NT2/D1 (cell line): ENCODE results near the gene FBLN5.

Source experiments
- DNase-seq: peaks from one replicate; pipeline ENCODE4 v3.0.0-alpha.2; 2011; ENCODE audit warnings: low read depth, low spot score
- H3K27me3 ChIP-seq: 2 replicates; pipeline ENCODE4 v1.6.0; 2011; ENCODE audit warnings: mild to moderate bottlenecking; ENCODE audit not compliant: insufficient read length, insufficient read depth
- H3K36me3 ChIP-seq: 2 replicates; pipeline ENCODE4 v1.6.1; 2011; ENCODE audit warnings: mild to moderate bottlenecking, low read length, mixed read lengths; ENCODE audit not compliant: insufficient read depth, insufficient read length
- H3K4me1 ChIP-seq: 2 replicates; pipeline ENCODE4 v1.5.1; 2011; ENCODE audit not compliant: insufficient read depth, insufficient read length
- H3K4me3 ChIP-seq: 2 replicates; pipeline ENCODE4 v1.5.1; 2011; ENCODE audit warnings: low read depth; ENCODE audit not compliant: insufficient read length
- H3K9ac ChIP-seq: 2 replicates; pipeline ENCODE4 v1.6.0; 2011; ENCODE audit warnings: low read depth; ENCODE audit not compliant: insufficient read length
- H3K9me3 ChIP-seq: 2 replicates; pipeline ENCODE4 v1.5.1; 2011; ENCODE audit warnings: mild to moderate bottlenecking, low read length; ENCODE audit not compliant: insufficient read depth
- SUZ12 ChIP-seq: IDR thresholded peaks from 2 replicates; pipeline ENCODE4 v1.6.1; 2011; ENCODE audit not compliant: insufficient read length, insufficient read depth; ENCODE audit errors: extremely low read depth
- YY1 ChIP-seq: IDR thresholded peaks from 2 replicates; pipeline ENCODE4 v1.6.1; 2011; ENCODE audit not compliant: insufficient read length, insufficient read depth
- ZNF274 ChIP-seq: IDR thresholded peaks from 2 replicates; pipeline ENCODE4 v1.6.1; 2011; ENCODE audit warnings: mild to moderate bottlenecking, low read depth, low read length

Gene FBLN5

GRCh38 chr14:91897106-91897701 lies 50.3 kb downstream of the FBLN5 start:
- no peak for TF ChIP-seq ZNF274
- no peak for TF ChIP-seq SUZ12
- no peak for TF ChIP-seq YY1
- H3K4me3 ChIP-seq: no peak overlapping the region
- no peaks in the 10 kb centered on the region for H3K9me3 ChIP-seq
- no peak overlapping the region for H3K9ac ChIP-seq
- peak; percentile 36 for DNase-seq
- no peaks in the 10 kb centered on the region for H3K27me3 ChIP-seq
- H3K36me3 ChIP-seq: no peaks in the 10 kb centered on the region
- H3K4me1 ChIP-seq: peaks cover 6% of the 10 kb centered on the region

DNA sequence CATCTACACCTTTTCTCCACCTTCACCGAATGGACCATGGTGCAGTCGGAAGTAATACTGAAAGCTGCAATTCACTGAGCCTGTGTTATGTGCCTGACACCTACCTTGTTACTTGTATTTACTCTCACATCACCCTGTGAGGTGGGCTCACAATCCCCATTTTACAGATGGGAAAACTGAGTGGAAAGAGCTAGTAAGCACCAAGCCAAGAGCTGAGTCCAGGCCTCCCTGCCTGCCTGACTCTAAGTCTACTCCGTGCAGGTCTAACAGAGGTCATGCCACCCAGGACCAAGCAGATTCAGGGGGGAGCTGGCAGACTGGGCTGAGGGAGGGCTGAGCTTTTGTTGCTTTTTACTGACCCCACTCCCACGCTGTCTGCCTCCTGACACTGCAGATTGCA lies 51.1 kb downstream of the FBLN5 start:
- Histone ChIP-seq H3K9ac (no peak overlapping the region), H3K9me3 (no peaks in the 10 kb centered on the region), H3K36me3 (no peaks in the 10 kb centered on the region), H3K27me3 (no peaks in the 10 kb centered on the region), H3K4me1 (peaks cover 6% of the 10 kb centered on the region), H3K4me3 (no peak overlapping the region)
- DNase-seq: no peak
- no peak for TF ChIP-seq SUZ12
- TF ChIP-seq YY1: no peak
- TF ChIP-seq ZNF274: no peak

DNA sequence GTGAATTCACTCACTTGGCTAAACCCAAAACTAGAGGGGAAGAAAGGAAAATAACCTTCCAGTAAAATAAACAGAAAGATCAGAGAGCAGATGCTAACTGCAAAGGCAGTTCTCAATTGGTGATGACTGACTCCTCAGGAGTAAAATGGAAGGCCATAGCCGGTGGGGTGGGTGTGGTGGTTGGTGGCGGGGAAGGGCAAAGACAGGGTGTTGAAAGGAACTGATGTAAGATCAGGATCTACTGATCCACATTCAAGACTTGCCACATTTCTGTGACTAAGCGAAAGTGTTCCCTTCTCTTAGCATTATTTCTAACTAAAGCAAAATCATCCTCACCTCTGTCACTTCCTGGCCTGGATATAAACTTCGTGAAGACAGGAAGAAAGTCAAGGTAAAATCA lies 53.8 kb downstream of the FBLN5 start:
- H3K27me3 ChIP-seq: no peaks in the 10 kb centered on the region
- peaks cover 6% of the 10 kb centered on the region for H3K4me1 ChIP-seq
- no peak for DNase-seq
- TF ChIP-seq YY1: no peak
- TF ChIP-seq ZNF274: no peak
- no peak for TF ChIP-seq SUZ12
- H3K36me3 ChIP-seq: no peaks in the 10 kb centered on the region
- H3K4me3 ChIP-seq: no peak overlapping the region
- no peaks in the 10 kb centered on the region for H3K9me3 ChIP-seq
- H3K9ac ChIP-seq: no peak overlapping the region

GRCh38 chr14:91893007-91893406 lies 54.5 kb downstream of the FBLN5 start:
- no peaks in the 10 kb centered on the region for H3K36me3 ChIP-seq
- H3K4me1 ChIP-seq: peaks cover 6% of the 10 kb centered on the region
- H3K9me3 ChIP-seq: no peaks in the 10 kb centered on the region
- H3K27me3 ChIP-seq: no peaks in the 10 kb centered on the region
- no peak overlapping the region for H3K4me3 ChIP-seq
- H3K9ac ChIP-seq: no peak overlapping the region
- TF ChIP-seq ZNF274: no peak
- DNase-seq: no peak

- H3K36me3 ChIP-seq: no peaks in the 10 kb centered on the region
- no peaks in the 10 kb centered on the region for H3K9me3 ChIP-seq
- no peak for TF ChIP-seq ZNF274
- no peak overlapping the region for H3K9ac ChIP-seq
- DNase-seq: no peak
- no peaks in the 10 kb centered on the region for H3K27me3 ChIP-seq
- H3K4me1 ChIP-seq: peaks cover 3% of the 10 kb centered on the region
- no peak overlapping the region for H3K4me3 ChIP-seq
Measured at GRCh38 chr14:91891721-91892220, 55.7 kb downstream of the FBLN5 start.

GRCh38 chr14:91891101-91891500 lies 56.4 kb downstream of the FBLN5 start:
- TF ChIP-seq YY1 (no peak), SUZ12 (no peak), ZNF274 (no peak)

DNA sequence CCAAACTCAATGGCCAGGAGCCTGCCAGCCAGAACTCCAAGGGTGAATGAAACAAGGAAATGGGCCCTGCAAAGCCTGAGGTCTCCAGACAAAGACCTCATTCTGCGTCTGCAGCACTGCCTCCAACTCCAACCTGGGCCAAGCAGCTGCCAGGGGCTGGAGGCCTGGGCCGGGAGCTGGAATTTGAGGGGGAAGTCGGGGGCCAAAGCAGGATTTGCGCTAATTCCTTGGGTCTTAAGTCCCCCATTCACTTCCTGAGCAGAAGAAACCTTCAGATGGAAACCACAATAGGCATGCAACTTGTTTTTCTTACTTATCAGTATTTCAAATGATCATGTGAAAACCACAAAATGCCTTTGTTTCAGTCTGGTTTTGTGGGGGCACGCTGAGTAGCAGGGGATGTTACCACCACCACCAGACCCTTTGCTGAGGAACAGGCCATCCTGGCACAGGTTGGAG lies 57.2 kb downstream of the FBLN5 start:
- Histone ChIP-seq H3K4me3 (no peak overlapping the region), H3K27me3 (no peaks in the 10 kb centered on the region), H3K4me1 (no peaks in the 10 kb centered on the region), H3K9ac (no peak overlapping the region), H3K9me3 (no peaks in the 10 kb centered on the region), H3K36me3 (no peaks in the 10 kb centered on the region)
- no peak for TF ChIP-seq ZNF274
- TF ChIP-seq YY1: no peak
- no peak for TF ChIP-seq SUZ12
- DNase-seq: no peak

More at GRCh38 chr14:91891101-91891500, 56.4 kb downstream of the FBLN5 start:
- H3K27me3 ChIP-seq: no peaks in the 10 kb centered on the region
- no peak for DNase-seq
- H3K4me3 ChIP-seq: no peak overlapping the region
- H3K4me1 ChIP-seq: no peaks in the 10 kb centered on the region
- H3K9me3 ChIP-seq: no peaks in the 10 kb centered on the region
- H3K9ac ChIP-seq: no peak overlapping the region
- H3K36me3 ChIP-seq: no peaks in the 10 kb centered on the region
